H54 (cell line): ENCODE measurements around the gene CLN6.
"Not testable (repeated sequence)": the region's sequence is repeated elsewhere in the genome, so short reads cannot be mapped to it uniquely, and the experiment has no call there.

Source experiments
- DNase-seq: peaks from one replicate; pipeline ENCODE4 v3.0.0; 2011; ENCODE audit warnings: low spot score, mixed read lengths; ENCODE audit not compliant: insufficient read length
- FAIRE-seq: peaks from 3 replicates; lab custom pipeline; 2011; peaks lifted over from hg19 to GRCh38; lab: Jason Lieb, UNC
- POLR2A ChIP-seq: IDR thresholded peaks from 2 replicates; pipeline ENCODE4 v1.6.1; 2011; ENCODE audit warnings: low read depth, mild to moderate bottlenecking, low read length

The CLN6 gene

GRCh38 chr15:68188647-68189046 is 40.9 kb downstream of the CLN6 start:
- DNase-seq (no peak), FAIRE-seq (no peak)
- no peak for TF ChIP-seq POLR2A

GRCh38 chr15:68187559-68187958 is 42.0 kb downstream of the CLN6 start:
- DNase-seq (no peak), FAIRE-seq (no peak)

GRCh38 chr15:68186671-68187397 is 42.7 kb downstream of the CLN6 start:
- FAIRE-seq = no peak
- no peak for TF ChIP-seq POLR2A
- DNase-seq = no peak

More at GRCh38 chr15:68187559-68187958, 42.0 kb downstream of the CLN6 start:
- no peak for TF ChIP-seq POLR2A

GRCh38 chr15:68184616-68185480 is 44.7 kb downstream of the CLN6 start:
- no peak for FAIRE-seq
- no peak for TF ChIP-seq POLR2A
- DNase-seq = no peak

GRCh38 chr15:68183616-68184315 is 45.8 kb downstream of the CLN6 start:
- no peak for FAIRE-seq
- no peak for DNase-seq
- no peak for TF ChIP-seq POLR2A

GRCh38 chr15:68177742-68178141 is 51.8 kb downstream of the CLN6 start:
- TF ChIP-seq POLR2A = no peak
- no peak for DNase-seq
- no peak for FAIRE-seq

- TF ChIP-seq POLR2A = no peak
- no peak for DNase-seq
- FAIRE-seq = no peak
These were observed 52.9 kb downstream of the CLN6 start for GRCh38 chr15:68176601-68177000.

- no peak for DNase-seq
- FAIRE-seq = no peak
- no peak for TF ChIP-seq POLR2A
These were observed 54.0 kb downstream of the CLN6 start for GRCh38 chr15:68175526-68175925.

- no peak for TF ChIP-seq POLR2A
- FAIRE-seq = no peak
- no peak for DNase-seq
These were observed 56.4 kb downstream of the CLN6 start for GRCh38 chr15:68173119-68173518.

- FAIRE-seq, DNase-seq: not testable (repeated sequence)
These were observed 57.5 kb downstream of the CLN6 start for GRCh38 chr15:68172037-68172436.

- DNase-seq = no peak
- no peak for TF ChIP-seq POLR2A
- FAIRE-seq = no peak
These were observed 62.7 kb downstream of the CLN6 start for GRCh38 chr15:68166847-68167246.

- TF ChIP-seq POLR2A = no peak
- FAIRE-seq = no peak
These were observed 66.3 kb downstream of the CLN6 start for GRCh38 chr15:68163191-68163590.

GRCh38 chr15:68158046-68158628 is 71.4 kb downstream of the CLN6 start:
- TF ChIP-seq POLR2A = no peak
- FAIRE-seq (no peak), DNase-seq (no peak)

More at GRCh38 chr15:68163191-68163590, 66.3 kb downstream of the CLN6 start:
- no peak for DNase-seq

- DNase-seq = no peak
- no peak for FAIRE-seq
- TF ChIP-seq POLR2A = no peak
These were observed 72.5 kb downstream of the CLN6 start for GRCh38 chr15:68157074-68157473.
